Measurements from ENCODE around the gene ZNF480.
"Not testable (repeated sequence)": the region's sequence is repeated elsewhere in the genome, so short reads cannot be mapped to it uniquely, and the experiment has no call there.

The ZNF480 gene

DNA sequence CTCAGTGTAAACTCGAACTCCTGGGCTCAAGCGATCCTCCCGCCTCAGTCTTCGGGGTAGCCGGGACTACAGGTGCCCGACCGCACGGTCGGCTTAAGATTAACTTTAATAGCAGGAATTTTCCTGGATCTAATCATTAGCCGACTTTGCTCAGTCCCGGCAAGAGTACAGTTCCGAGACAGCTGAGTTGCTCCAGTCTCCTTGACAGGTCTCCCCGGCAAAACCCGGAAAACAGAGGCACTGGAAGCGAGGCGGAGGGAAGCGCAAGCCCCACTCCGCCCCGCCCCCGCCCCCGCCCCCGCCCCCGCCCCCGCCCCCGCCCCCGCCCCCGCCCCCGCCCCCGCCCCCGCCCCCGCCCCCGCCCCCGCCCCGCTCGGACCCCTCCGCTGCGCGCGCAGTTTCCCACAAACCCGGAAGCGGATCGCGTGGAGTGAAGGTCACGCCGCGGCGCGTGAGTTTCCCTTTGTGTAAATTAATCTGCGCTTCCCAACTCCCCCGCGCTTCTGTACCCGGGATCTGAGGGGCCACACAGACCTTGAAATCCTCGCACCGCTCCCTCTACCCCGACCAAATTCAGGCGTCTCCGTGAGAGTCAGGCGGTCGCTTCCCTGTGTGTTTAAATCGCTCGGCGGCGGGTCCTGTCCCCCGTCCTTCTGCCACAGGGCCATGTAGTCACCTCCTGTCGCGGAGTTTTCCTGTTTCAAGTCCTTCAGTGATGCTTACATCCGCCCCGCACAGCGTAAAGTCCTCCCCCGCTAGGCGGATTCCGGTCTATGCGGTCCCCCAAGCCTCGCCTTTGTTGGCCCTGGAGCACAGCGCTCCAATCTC is at the start of gene ZNF480:
TSS of gene ZNF480 (plus strand) at position 397 of the 828 bp plus-strand sequence. CDS start 3,244 bp downstream, outside the sequence.
- DNase-seq: peak; percentile 89

- DNase-seq: no peak
Measured at GRCh38 chr19:52248241-52248640, 48.7 kb upstream of the ZNF480 start.

DNA sequence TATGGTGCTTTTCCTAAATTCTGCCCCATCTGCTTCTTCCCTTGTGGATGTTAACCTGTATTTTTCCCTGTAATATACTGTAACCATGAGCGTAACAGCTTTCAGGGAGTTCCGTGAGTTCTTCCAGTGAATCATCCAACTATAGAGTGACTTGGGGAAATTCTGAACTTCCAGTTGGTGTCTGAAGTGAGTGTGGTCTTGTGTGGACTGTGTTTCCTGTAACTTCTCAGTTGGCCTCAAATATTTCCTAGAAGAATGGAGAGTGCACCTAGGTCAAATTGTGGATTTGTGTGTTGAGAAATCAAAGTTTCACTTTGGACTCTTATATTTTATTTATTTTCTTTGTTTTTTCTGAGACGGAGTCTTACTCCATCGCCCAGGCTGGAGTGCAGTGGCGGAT is 38.5 kb upstream of the ZNF480 start:
- no peak for DNase-seq

GRCh38 chr19:52265556-52265955 is 31.4 kb upstream of the ZNF480 start:
- not testable (repeated sequence) for DNase-seq

DNA sequence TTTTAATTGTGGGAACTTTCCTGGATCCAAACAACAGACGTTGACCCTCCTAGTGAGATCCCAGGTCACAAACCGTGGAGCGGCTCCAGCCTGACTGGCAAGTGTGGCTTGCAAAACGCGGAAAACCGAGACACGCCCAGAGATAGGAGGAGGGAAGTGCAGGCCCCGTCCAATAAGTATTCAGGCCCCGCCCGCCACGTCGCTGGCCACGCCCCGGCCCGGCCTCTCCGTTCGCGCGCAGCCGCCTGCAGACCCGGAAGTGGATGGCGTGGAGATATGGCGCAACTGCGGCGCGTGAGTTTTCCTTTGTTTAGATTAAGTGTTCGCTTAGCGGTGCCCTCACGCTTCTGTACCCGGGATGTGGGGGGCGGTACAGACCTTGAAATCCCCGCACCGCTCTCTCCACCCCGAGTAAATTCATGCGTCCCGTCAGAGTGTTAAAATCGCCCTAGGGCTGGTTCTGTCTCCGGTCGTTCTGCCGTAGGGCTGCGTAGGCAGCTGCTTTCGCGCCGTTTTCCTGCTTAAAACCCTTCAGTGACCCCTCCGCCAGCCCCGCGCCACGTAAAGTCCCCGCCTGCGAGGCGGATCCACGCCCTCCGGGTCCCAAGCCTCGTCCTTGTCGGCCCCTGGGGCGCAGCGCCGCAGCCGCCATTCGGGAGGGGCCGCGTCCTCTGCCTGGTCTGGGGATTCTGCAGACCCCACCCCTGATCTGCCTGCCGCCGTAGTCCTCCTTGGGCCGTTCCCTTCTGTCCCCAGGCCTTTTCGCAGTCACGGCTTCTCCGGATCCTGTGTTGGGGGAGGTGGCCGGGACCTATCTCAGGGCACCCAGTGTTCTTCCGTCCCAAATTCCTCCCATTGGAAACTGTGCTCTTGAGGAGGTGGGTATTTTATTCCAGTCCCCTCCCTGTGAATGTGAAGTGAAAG is 27.4 kb upstream of the ZNF480 start, which contains the start of gene ZNF766:
TSS of gene ZNF766 (plus strand) at position 250 of the 924 bp plus-strand sequence. CDS start at position 277, 27 bp downstream.
- DNase-seq: peak; percentile 97

DNA sequence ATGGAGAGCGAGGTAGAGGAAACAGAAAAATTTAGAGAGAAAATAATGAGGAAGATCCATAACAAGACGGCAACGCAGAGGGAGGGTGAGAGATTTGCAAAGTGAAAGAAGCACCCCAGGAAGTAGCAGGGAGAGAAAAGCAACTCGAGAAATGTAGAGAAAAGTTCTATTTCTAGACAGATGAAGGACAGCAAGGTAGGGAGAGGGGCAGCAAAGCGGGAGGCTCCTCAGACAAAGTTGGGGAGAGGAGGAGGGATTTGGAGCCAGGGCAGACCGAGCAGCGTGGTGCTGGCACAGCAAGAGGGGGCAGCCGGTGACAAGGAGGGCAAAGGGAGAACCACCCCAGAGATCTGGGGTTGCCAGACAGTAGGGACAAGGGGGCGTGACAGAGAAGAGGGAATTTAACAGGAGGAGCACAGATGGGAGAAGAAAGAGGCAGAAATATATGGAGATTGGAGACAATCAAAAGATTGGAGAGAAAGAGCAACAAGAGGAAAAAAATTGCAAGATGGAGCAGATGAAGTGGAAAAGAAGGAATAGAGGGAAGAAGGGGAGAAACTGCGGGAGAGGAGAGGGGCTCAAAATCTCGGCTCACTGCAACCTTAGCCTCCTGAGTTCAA is 26.6 kb upstream of the ZNF480 start:
- DNase-seq: peak; percentile 50

- DNase-seq: no peak
Measured at GRCh38 chr19:52273301-52273700, 23.7 kb upstream of the ZNF480 start.

GRCh38 chr19:52274191-52274590 is 22.8 kb upstream of the ZNF480 start:
- DNase-seq: no peak

DNA sequence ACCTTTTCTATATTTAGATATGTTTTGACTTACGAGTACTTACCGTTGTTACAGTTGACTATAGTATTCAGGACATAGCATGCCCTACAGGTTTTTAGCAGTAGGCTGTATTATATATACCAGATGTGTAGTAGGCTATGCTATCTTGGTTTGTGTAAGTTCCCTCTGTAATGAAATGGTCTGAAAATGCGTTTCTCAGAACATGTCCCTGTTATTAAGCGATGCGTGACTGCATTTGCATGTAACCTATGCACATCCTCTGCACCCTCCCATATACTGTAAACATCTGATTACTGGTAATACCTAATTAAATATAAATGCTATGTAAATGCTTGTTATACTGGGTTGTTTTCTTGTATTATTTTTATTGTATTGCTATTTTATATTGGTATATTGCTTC is 21.0 kb upstream of the ZNF480 start:
- no peak for DNase-seq

DNA sequence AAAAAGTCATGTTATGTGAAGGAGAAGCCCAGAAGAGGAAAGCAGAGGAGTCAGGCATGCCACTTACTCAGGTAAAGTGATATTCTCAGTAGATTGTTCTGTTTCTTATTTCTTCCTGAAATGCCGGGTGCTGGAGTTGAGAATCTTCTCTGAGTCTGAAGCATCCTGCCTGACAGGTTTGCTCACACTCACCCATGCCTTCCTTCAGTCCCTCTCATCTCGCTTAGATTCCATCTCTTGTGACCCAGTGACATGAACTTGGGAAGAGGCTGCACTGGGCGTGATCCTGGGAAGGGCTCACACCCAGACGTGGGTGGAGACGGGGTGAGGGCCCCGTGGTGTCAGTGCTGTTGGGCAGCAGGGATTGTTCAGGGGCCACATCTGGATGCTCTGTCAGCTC is 19.5 kb upstream of the ZNF480 start:
- DNase-seq: no peak

GRCh38 chr19:52286256-52286655 is 10.7 kb upstream of the ZNF480 start:
- no peak for DNase-seq

- no peak for DNase-seq
Measured at GRCh38 chr19:52291781-52292180, 5.2 kb upstream of the ZNF480 start.

- DNase-seq: not testable (repeated sequence)
Measured at GRCh38 chr19:52292946-52293345, 4.0 kb upstream of the ZNF480 start.

DNA sequence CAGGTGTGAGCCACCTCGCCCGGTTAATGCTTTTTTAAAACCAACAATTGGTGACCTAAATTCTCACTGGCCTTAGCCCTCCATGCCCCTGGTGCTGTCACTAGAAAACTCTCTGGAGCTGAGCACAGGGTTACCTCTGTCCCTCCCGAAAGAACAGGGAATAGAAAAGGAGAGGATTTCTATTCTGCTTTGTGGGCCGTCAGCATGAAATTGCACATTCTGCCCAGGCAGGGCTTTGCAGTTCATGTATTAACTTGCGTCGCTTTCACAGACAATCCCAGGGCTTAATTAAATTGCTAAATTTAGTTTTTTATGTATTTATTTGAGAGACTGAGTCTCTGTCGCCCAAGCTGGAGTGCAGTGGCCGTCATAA is 583 bp upstream of the ZNF480 start:
- no peak for DNase-seq

GRCh38 chr19:52297601-52298364 is 814 bp downstream of the ZNF480 start:
- DNase-seq: no peak

DNA sequence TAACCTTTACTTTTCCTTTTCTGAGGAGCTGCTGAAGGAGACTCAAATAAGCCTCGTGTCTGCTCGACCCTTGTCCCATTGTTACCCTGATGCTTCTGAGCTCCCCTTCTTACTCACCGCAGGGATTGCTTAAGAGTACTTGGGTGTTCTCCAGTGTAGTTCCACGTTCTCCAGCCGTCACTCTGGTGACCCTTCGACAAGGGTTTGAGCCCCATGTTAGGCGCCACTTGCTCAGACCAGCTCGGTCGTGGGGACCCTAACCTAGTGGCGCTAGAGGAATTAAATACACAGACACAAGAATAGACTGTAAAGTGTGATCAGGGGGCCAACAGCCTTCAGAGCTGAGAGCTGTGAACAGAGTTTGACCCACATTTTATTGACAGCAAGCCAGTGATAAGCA is 10.3 kb downstream of the ZNF480 start:
- no peak for DNase-seq

GRCh38 chr19:52322429-52322828 is 25.5 kb downstream of the ZNF480 start:
- DNase-seq: no peak

GRCh38 chr19:52331757-52332156 is 34.8 kb downstream of the ZNF480 start:
- DNase-seq: no peak

- no peak for DNase-seq
Measured at GRCh38 chr19:52335768-52336116, 38.8 kb downstream of the ZNF480 start.

GRCh38 chr19:52336117-52336790 is 39.3 kb downstream of the ZNF480 start, which contains the start of gene ZNF610:
TSS of gene ZNF610 (plus strand) at chr19:52336243. CDS start at chr19:52349173, 12,930 bp downstream.
- peak; percentile 93 for DNase-seq

- peak; percentile 50 for DNase-seq
Measured at GRCh38 chr19:52336791-52337381, 39.9 kb downstream of the ZNF480 start.

All from right forelimb (tissue), 1 donor.